Activated gamma-delta T cell treated with anti-CD3 and anti-CD28 coated beads, Interleukin-2, amount 50 U/mL, for 16 hours (primary cell): ENCODE results near the gene PTPRN2.

Source experiments
- DNase-seq: peaks from one replicate; pipeline ENCODE4 v3.0.0-alpha.2; 2020; ENCODE audit warnings: low read depth

PTPRN2 gene

DNA sequence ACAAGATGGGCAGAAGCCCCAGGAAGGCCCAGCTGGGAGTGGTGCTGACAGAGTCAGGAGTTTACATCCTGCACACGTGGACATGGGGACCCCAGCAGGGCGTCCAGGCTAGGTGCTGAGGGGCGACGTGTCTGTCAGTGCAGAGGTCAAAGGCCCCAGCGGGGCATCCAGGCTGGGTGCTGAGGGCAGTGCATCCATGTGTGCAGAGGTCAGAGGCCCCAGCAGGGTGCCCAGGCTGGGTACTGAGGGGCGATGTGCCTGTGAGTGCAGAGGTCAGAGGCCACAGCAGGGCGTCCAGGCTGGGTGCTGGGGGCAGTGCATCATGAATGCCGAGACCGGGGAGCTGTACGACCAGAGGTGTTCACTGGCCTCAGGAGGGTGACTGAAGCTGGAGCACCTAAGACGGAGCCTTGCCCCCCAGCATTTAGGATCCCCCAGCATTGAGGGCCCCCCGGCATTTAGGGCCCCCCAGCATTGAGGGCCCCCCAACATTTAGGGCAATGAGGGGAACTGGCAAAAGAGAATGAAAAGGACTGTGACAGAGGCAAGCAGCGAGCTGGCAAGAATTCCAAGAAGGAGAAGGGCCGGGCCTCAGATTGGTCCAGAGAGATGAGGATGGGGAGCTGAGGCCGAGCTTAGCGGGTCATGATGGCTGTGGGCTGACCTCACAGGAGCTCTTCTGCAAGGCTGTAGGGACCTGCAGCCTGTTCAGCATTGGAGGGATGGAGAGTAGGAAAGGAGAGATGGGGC is 474.9 kb downstream of the PTPRN2 start:
- DNase-seq, result no peak

DNA sequence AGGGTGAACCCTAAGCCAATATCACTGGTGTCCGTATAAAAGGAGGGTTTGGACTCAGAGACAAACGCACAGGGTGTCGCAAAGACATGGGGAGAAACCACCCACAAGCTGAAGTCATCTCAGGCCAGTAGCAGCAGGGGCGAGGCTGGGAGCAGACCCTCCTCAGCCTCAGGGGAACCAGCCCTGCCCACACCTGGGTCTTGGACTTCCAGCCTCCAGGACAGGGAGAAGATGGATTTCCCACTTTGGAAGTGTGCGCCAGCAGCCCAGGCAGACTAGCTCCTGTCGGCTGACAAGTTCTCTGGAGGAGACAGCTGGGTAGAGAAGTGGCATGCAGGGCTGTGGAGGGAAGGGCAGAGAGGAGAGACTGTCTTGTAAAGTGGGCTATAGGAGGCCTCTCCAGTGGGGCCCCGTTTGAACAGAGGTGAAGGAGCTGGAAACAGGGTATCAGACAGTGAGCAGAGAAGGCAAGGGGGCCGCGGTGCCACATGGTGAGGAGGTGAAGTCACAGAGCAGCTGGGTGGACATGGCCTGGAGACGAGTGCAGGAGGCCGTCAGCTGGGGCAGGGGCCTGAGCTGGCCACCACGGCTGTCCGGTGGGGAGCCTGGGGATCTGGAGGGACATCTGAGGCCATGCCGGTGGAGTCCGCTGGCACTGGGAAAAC is 475.6 kb downstream of the PTPRN2 start:
- DNase-seq, result no peak

DNA sequence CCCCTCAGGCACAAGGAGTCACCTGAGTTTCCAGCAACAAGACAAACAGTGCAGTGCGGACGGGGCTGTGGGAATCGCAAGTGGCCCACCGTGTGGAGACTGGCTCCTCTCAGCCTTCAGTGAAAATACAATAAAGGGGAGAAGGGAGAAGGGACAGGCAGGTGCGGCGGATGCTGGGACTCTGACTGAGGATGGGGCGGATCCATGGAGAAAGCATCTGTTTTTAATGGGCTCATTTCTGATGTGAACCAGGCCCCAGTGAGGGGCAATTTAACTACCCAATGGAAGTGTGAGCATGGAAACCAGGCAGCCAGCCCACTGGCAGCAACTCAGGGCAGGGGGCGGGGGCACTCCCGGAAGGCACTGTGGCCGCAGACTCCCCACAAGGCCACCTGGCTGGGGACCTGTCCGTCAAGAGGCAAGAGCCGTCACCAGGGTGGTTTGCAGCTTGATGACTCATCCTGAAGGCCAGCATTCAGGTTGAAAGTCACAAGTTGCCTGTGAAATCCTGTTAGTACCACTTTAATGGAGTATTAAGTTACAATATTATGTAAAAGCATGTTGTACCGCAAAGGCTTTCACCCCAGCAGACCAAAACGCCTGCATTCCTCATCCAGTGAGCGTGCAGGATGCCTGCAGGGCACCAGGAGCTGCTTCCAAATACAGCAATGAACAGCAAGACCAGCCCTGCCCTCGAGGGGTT is 476.4 kb downstream of the PTPRN2 start:
- no peak for DNase-seq

DNA sequence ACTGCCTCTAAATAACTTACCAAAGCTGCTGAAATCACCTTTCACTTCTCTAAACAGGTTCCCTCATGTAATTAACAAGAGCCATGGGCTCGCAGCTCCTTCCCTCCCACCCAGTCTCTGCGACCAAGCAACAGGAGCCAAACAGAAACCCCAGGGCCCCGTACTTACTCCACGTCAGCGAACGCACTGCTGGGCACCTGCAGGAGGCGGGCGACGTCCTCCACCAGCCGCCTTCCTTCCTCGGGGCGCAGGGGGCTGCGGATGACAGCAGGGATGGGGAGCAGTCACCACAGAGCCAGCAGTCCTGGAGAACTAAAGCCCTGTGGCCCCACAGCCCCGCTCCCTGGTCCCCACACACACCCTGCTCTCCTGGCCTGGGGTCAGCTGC is 477.0 kb downstream of the PTPRN2 start:
- no peak for DNase-seq

DNA sequence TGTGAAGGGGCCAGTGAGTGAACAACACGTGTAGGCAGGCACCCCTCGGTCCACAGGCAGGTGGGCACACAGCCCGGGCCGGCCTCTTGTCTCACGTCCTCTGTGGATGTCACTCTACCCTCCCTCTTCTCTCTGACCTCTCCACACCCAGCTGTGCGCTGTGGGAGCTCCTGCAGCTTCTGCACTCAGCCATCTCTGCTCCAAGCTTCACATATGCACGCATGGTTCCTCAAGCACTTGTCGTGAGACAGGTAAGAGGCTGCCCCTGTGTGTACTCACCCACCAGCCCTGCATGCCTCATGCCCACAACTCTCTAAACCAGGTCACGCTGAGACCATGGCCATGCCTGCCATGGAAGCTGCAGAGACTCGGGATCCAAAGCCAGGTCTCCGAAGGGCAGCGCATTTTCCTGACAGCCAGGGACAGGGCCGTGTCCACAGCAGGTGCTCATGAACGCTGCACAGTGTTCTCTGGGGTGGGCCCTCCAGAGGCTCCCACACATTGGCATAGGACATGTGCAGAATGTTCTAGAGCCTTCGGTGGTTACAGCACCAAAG is 477.5 kb downstream of the PTPRN2 start:
- DNase-seq, result no peak

DNA sequence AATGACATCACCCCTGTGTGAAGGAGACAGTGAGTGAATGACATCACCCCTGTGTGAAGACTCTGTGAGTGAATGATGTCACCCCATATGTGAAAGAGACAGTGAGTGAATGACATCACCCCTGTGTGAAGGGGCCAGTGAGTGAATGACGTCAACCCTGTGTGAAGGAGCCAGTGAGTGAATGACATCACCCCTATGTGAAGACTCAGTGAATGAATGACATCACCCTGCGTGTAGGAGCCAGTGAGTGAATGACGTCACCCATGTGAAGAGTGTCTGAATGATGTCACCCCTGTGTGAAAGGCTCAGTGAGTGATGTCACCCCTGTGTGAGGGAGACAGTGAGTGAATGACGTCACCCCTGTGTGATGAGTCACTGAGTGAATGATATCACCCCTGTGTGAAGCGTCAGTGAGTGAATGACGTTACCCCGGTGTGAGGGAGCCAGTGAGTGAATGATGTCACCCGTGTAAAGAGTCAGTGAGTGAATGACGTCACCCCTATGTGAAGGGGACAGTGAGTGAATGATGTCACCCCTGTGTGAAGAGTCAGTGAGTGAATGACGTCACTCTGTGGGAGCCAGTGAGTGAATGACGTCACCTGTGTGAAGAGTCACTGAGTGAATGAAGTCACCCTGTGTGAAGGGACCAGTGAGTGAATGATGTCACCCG is 478.1 kb downstream of the PTPRN2 start:
- DNase-seq, result no peak

DNA sequence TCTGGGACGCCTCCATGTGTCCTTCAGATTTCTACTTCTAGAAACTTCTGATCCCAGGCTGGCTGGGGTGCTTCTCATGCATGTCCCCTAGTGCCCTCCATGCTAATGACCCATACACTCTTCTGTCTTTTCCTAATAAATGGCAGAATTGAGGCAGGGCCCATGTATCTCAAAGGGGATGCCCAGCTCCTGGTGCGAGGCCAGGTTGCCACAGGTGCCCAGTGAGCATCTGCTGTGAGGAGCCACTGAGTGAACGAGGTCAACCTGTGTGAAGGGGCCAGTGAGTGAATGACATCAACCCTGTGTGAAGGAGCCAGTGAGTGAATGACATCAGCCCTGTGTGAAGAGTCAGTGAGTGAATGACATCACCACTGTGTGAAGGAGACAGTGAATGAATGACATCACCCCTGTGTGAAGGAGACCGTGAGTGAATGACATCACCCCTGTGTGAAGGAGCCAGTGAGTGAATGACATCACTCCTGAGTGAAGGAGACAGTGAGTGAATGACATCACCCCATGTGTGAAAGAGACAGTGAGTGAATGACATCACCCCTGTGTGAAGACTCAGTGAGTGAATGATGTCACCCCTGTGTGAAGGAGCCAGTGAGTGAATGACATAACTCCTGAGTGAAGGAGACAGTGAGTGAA is 478.9 kb downstream of the PTPRN2 start:
- DNase-seq, result no peak

DNA sequence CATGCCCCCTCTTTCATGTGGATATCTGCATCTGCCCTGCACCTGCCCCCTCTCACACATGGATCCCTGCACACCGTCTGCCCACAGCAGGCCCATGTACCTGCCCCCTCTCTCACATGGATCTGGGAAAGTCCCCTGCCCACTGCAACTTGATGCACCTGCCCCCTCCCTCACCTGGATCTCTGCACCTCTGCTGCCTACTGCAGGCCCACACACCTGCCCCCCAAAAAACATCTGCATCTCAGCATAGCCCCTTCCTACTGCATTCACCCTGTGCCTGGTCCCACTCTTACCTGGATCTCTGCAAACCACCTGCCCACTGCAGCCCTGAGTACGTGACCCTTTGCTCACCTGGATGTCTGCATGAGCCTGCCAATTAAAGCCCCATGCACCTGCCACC is 479.8 kb downstream of the PTPRN2 start:
- no peak for DNase-seq

- no peak for DNase-seq
These were observed 481.4 kb downstream of the PTPRN2 start for GRCh38 chr7:158106272-158106671.

DNA sequence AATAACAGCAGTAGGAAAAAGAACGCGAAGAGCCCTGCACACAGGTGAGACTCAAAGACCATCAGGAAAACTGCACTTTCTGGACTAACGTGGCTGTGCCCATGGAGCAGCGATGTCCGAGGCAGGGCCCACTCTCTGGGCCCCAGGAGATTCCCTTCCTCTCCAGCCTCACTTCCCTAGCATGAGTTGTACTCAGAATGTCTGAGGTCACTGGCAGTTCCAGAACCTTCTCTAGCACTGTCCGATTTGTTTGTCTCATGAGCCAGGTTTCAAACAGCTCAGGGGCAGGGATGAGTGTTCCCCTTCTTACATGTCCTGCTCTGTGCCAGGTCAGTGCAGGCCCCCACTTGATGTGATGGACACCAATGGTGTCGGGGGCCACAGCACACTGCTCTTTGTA is 484.2 kb downstream of the PTPRN2 start:
- no peak for DNase-seq

- DNase-seq, result no peak
These were observed 484.7 kb downstream of the PTPRN2 start for GRCh38 chr7:158102897-158103296.

DNA sequence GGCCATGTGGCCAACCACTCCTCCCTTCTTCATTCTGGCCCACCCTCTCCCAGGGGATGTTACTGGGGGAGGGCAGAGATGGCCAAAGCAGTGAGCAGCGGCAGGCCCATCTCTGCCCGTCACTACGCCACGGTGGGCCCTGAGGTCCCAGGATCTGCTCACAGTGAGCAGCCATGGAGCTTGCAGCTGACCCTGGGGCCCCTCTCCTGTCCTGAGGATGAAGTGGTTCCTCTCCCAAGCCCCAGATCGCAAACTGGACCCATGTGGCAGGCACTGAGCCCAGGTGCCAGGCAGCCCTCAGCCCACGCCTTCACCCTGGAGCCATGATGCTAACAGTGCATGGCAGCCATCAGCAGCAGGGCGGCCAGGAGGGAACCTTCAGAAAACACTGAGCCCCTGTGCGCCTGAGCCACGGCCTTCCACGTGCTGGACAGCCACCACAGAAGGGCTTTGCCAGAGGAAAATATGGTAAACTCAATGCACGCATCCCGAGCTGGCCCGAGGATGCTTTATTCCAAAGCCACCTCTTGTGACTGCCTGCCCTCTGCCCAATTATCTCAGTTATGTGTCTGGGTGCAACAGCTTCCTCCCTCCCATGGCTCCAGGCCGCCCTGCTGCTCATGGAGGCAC is 485.7 kb downstream of the PTPRN2 start:
- DNase-seq, result no peak

- DNase-seq, result no peak
These were observed 489.2 kb downstream of the PTPRN2 start for GRCh38 chr7:158098125-158099030.

GRCh38 chr7:158097453-158098124 is 490.0 kb downstream of the PTPRN2 start:
- no peak for DNase-seq

DNA sequence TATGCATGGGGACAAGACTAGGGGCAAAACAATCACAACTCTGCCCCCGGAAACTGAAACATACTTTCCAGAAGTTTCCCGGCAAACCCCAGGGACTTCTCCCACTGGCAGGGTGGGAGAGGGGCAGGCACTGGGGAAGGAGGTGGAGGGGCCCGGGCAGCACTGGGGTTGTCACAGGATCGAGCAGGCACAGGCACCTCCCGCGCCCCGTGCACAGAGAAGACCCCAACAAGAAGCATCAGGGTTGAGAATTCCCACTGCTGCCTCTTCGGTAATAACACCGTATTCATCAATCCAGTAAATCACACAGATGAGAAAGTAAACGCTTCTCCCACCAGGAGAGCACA is 490.5 kb downstream of the PTPRN2 start:
- DNase-seq, result no peak

DNA sequence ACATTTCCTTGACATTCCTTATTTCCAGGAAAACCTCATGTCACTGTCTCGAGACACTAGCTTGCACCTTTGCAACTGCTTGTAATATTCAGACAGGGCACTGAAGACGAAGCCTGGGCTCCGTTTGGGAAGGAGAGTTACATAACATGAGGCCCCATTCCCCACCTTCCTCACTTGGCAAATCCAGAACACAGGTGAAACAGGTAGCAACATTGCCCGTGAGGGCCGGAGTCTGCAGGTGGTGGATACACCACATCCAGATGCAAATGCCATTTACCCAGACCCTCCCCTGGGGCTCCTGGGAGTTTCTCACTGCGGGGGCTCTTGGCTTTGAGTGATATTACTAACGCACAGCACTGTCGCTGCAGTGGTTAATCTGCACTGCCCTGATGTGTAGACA is 491.0 kb downstream of the PTPRN2 start:
- DNase-seq, result no peak

DNA sequence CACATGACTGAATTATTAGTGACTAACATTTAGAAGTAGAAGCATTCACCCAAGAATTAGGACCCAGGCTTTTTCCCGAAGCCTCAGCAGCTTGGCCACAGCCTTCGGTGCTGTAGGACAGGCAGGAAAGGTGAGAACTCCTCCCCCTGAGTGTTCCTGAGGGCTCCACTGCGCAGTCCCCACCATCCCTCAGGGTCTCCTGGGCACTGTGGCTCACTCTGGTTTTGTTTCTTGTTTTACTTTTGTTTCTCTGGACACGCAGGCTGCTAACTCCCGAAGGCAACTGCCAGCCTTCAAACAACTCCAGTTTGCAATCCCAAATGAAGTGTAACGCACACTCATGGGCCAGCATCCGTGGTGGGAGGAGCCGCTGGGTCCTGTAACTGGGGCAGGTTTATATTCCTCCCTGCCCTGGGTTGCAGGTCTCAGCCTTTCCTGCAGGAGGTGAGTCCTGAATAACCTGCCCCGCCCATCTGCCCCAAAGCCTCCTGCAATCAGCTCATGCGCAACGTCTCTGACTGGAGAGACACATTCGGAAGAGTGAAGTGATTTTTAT is 492.9 kb downstream of the PTPRN2 start:
- DNase-seq, result no peak

- no peak for DNase-seq
These were observed 493.6 kb downstream of the PTPRN2 start for GRCh38 chr7:158094046-158094445.

- no peak for DNase-seq
These were observed 494.3 kb downstream of the PTPRN2 start for GRCh38 chr7:158093156-158093796.
